HG03045 (cell line): ENCODE data around the gene DTX2.
"Not testable (repeated sequence)": the region's sequence is repeated elsewhere in the genome, so short reads cannot be mapped to it uniquely, and the experiment has no call there.

Experiments used
- ATAC-seq: cut with Tn5 transposase; IDR thresholded peaks from one replicate; pipeline ENCODE4 v1.9.1; 2021; ENCODE audit warnings: mild to moderate bottlenecking, moderate library complexity; ENCODE audit not compliant: unreplicated experiment

DTX2 gene

DNA sequence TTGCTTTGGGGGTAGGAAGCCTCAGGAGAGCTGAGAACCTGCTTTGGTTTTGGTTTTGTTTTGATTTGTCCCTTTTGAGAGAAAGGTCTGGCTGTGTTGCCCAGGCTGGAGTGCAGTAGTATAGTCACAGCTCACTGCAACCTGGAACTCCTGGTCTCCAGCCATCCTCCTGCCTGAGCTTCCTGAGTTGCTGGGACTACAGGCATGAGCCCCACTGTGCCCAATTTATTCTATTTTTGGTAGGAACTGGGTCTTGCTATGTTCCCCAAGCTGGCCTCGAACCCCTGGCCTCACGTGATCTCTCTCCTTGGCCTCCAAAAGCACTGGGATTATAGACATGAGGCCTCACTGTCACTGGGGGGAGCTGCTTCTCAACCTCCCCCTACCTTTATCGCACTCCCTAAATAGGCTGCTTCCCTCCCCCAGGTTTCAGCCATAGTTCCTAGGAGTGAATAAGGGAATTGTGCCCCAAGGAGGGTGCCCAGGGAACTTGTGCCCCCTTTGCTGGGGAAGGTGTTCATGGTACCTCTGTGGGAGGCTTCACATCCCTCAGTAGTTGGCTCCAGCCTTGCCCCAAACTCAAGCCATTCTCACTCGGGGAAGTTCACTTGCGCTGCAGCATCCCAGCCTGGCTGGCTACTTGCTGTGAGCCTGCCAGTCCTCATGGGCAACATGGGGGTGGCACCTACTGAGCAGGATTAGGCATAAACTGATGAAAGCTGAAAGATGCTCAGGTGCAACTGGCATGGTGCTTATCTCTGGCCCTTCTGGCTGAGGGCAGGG lies 18.7 kb upstream of the DTX2 start:
- not testable (repeated sequence) for ATAC-seq

DNA sequence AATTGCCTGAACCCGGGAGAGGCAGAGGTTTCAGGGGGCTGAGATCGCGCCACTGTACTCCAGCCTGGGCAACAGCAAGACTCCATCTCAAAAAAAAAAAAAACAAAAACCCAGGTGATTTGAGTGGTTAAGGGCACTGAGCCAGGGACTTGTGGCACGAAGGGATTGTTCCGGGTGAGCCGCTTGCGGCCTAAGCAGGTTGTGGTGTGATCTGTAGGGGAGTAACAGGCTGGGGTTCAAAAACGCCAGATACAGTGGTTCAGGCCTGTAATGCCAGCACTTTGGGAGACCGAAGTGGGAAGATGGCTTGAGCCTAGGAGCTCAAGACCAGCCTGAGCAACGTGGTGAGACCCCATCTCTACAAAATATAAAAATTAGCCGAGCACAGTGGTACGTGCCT lies 17.7 kb upstream of the DTX2 start:
- not testable (repeated sequence) for ATAC-seq

DNA sequence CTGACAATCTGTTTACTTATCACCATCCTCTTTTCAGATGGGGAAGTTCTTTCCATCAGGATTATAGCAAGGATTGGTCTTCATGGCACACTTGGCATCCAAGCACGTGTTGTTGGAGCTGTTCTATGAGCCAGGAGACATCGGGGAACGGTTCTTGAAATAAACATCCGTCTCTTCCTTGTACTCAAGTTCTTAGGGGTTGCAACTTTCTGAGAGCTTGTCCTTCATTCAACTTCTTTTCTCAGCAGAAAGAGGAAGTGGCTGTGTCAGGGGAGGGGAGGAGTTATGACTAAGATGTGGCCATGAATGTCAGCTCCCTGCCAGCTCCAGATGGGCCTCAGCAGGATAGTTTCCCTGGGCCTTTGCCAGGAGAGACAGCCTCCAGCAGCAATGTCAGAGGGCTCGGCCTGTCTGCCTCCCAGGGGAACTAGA lies 15.9 kb upstream of the DTX2 start:
- peak; percentile 66 for ATAC-seq

DNA sequence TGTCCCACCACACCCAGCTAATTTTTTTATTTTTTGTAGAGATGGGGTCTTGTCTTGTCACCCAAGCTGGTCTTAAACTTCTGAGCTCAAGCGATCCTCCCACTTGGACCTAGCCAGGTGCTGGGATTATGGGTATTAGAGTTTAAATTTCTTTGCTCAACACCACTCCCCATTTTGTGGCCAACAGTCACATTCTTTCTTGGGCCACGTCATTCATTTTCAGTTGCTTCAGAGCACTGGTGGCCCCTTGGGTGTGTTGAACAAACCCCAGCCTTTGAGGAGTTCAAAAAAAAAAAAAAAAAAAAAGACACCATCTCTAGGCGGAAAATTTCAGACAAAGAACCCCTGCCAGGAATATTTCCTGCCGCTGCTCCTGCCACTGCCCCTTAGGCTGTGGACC lies 4.5 kb upstream of the DTX2 start:
- ATAC-seq = not testable (repeated sequence)

DNA sequence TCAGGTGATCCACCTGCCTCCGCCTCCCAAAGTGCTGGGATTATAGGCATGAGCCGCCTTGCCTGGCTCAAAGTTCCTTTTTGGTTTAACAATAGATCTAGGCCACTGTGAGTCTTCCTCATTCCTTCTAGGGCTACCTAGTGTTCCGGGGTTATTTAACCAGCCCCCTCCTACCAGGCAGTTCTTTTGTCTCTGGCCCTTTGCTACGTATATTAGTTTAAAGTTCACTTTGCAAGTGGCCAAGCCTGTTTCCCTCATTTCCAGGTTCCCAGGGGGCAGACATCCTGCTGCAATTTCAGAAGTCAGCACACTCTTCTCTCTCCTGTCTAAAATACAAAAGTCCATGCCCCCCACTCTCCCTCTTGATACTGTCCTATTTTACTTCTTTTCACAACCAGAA lies 3.0 kb upstream of the DTX2 start:
- ATAC-seq = not testable (repeated sequence)

DNA sequence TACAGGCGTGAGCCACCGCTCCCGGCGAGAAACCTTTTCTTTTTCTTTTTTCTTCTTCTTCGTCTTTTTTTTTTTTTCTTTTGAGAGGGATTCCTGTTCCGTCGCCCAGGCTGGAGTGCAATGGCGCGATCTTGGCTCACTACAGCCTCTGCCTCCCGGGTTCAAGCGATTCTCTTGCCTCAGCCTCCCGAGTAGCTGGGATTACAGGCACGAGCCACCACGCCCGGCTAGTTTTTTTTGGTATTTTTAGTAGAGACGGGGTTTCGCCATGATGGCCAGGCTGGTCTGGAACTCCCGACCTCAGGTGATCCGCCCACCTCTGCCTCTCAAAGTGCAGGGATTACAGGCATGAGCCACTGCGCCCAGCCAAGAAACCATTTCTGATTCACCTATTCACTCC lies 742 bp upstream of the DTX2 start:
- not testable (repeated sequence) for ATAC-seq

DNA sequence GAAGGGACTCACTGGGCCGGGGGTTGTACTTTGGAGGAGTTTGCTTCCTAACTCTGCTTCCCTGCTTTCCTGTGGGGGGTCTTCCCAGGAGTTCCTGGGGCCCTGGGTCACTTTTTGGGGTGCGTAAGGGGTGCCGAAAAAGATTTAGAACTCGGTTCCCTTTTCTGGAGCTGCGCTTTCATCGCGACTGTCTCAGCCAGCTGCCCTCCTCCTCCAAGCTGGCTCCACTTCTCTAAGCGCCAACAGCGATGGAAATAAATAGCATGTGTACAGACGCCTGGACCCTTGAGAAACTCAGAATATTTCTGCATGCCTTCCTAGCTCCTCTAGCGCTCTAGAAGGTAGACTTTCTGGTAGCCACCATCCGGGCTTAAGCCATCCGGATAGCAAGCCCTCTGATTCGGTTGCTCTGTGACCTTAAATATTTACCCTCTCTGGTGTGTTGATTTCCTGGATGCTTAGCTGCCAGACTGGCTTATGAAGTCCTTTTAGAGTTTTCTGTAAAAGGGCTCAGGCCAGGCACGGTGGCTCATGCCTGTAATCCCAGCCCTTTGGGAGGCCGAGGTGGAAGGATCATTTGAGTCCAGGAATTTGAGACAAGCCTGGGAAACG lies 868 bp downstream of the DTX2 start:
- not testable (repeated sequence) for ATAC-seq

DNA sequence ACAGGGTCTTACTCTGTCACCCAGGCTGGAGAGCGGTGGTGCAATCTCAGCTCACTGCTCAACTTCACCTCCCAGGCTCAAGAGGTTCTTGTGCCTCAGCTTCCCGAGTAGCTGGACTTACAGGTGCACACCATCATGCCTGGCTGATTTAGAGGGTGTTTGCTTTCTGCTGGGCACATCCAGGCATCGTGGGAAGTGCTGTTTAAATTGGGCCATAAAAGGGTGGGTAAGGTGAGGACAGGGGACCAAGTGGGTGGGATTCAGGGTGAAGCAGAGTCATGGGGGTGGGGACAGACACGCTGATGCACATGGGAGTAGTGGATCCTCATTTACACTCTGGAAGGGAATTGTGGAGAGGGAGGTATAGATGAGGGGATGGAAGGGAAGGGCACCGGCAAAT lies 3.5 kb downstream of the DTX2 start:
- ATAC-seq = not testable (repeated sequence)

DNA sequence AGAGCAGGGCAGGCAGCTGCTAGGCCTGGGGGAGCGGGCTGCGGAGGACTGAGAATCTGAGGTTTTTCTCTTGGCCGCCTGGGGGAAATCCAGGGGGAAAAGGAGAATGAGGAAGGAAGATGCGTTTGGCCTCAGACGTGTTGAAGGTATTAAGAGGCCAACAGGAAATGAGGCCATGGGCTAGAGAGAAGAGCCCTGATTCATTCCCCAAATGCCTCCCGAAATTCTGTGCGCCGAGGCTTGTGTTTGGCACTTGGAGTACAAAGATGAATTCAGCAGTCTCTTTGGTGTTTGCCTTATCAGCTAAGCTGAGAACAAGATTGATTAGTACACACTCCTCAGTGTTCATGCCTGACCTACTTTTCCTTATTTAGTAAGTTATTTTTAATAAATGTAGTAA lies 4.4 kb downstream of the DTX2 start:
- ATAC-seq = not testable (repeated sequence)

DNA sequence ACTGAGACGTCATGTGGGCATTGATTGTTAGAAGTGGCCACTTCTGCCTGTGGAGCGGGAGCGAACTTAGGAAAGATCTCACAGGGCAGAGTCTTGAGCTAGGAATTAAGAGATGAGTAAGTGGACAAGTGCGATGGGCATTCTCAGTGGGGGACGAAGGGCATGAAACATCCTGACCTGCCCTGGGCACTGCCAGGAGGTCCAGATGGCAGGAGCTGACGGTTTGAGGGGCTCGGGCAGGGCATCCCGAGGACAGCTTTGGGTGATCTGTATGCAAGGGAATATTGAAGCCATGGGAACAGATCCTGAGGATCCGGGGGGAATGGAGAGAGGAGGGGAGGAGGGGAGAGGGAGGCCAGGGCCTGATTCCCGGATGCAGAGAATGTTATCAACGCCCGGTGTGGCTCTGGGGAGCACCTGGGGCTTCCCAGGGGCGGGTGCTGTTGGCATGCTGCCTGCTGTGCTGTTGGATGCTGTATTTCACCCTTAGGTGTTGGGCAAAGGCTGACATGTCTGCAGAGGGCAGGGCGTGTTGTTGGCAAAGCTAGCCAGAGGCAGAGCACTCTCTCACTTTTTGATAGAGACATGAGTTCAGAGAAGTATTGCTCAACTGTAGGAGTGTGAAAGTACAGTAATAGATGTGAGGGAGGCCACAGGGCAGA lies 6.4 kb downstream of the DTX2 start:
- not testable (repeated sequence) for ATAC-seq

DNA sequence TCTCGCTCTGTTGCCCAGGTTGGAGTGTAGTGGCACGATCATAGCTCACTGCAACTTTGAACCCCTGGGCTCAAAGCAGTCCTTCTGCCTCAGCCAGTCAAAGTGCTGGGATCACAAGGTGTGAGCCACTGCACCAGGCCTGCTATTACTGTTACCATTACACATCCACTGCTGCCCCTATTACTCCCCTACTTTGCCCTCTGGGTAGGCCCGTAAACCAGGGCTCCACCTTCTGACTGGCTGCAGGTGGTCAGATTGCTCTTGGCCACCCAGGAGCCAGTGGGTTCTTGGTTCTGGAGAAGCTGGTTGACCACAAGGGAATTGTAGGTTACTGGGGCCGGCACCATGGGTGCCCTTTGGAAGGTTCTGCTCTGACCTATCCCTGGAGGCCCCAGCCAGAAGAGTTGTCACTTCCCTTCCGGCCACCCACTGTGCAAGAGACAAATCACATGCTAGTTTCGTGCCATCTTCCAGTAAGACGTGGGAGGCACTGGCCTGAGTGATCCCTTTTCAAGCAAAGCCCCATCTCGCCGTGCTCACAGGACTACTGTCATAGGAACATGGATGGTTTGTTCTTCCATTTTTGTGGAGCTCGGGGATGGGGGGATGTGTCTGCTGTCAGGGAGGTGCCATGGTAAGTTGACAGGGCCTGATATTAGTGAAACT lies 10.2 kb downstream of the DTX2 start:
- ATAC-seq = not testable (repeated sequence)

DNA sequence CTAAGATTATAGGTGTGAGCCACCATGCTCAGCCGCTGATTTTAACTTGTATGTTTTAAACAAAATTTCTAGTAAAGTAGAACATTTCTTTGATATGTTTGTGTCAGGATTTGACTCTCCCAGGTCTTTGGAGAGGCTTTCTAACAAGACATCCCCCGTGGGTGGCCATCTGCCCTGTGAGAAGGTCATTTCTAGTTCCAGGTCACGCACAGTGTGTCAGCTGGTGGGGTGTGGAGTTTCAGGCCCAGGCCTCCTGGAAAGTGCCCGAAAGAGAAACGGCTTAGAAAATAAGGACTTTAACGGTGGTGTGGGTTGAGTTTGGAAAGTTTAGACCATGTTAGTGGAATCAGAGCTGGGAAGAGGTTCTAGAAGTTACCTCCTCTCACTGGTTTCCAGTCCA lies 11.6 kb downstream of the DTX2 start:
- ATAC-seq = not testable (repeated sequence)

DNA sequence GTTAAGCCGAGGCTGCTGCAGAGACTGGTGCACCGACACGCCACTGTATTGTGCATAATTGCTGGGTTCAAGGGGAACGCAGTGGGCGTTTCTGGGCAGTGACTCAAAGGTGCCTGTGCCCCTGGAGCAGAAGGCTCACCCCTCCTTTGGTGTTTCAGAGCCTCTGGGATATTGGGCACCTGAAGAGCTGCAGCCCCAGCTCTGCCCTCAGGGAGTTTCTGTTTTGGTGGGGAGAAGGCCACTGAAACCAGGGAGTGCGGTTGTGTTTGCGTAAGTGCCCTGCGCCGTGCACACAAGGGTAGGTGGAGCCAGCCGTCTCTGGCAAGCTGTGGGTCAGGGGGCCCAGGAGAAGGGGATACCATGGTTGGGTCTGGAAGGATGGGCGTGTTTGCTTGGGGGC lies 14.8 kb downstream of the DTX2 start:
- not testable (repeated sequence) for ATAC-seq

DNA sequence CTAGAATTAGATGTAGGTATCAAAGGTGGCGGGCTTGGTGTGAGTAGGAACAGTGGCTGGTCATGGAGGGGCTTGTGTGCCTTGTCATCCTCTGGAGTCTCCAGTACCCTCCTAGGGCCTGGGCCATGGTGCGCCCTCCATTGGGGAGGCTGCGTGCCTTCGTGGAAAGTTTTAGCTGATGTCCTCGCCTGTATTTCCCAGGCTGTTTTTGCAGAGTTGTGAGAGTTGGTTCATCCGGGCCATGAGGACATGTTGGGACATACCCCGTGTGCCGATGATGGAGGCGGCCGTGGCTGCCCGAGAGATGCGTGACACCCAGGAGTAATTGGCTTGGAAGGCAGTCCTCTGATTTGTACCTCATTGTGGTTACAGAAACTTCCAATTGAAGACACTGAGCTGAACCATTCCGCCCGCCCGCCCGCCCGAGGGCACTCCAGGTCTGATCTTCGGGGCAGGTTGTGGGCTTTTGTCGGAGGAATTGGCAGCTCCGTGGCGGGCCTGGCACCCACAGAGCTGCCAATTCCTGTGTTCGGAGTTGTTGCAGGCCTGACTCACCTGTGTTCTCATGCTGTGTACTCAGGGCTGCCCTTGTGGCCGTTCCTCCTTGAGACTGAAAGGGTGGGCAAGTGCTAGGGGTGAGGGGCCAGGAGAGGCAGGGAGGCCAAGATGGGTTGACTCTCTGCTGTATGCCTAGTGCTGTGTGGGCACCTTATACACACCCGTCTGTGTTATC lies 15.4 kb downstream of the DTX2 start:
- ATAC-seq = not testable (repeated sequence)

DNA sequence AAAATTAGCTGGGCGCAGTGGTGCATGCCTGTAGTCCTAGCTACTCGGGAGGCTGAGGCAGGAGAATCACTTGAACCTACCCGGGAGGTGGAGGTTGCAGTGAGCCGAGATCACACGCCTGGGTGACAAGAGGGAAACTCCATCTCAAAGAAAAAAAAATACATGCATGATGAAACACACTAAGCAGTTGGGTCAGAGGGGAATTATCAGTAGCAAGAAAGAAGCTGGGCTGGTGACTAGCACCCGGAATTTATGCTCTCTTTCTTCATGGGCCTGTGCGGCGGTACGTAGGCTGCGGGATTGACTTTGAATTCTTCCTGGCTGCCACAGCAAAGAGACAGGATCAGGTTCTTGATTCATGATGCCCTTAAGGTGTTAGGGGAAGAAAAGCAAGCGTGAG lies 18.1 kb downstream of the DTX2 start:
- not testable (repeated sequence) for ATAC-seq

DNA sequence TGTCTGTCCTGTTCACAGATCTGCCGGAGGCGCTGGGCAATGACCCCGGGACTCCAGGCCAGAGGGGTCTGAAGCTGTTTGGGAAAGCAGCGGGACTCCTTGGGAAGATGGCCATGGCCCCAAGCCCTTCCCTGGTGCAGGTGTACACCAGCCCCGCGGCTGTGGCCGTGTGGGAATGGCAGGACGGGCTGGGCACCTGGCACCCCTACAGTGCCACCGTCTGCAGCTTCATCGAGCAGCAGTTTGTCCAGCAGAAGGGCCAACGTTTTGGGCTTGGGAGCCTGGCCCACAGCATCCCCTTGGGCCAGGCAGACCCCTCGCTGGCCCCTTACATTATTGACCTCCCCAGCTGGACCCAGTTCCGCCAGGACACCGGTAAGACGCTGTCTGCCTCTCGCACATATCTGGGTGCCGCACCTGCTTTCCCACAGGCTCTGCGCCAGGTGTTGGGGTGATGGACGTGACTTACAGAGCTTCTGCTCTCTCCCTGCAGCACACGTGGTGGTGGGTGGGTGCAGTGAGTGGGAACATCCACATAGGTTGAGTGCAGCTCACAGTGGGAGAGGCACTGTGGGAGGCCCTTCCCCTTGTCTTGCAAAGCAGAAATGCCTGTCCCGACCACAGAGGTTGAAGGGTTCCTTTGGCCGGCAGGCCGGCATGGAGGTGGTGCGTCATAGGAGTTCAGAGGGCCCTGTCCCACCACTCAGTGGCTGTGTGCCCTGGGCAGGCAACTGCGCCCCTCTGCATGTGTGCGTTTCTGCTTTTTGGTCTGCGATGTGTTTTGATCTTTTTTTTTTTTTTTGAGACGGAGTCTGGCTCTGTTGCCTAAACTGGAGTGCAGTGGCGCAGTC lies 19.1 kb downstream of the DTX2 start:
- not testable (repeated sequence) for ATAC-seq

DNA sequence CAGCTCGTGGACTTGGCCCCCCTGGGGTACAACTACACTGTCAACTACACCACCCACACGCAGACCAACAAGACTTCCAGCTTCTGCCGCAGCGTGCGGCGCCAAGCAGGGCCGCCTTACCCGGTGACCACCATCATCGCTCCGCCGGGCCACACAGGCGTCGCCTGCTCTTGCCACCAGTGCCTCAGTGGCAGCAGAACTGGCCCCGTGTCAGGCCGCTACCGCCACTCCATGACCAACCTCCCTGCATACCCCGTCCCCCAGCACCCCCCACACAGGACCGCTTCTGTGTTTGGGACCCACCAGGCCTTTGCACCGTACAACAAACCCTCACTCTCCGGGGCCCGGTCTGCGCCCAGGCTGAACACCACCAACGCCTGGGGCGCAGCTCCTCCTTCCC lies 21.2 kb downstream of the DTX2 start:
- ATAC-seq = not testable (repeated sequence)

DNA sequence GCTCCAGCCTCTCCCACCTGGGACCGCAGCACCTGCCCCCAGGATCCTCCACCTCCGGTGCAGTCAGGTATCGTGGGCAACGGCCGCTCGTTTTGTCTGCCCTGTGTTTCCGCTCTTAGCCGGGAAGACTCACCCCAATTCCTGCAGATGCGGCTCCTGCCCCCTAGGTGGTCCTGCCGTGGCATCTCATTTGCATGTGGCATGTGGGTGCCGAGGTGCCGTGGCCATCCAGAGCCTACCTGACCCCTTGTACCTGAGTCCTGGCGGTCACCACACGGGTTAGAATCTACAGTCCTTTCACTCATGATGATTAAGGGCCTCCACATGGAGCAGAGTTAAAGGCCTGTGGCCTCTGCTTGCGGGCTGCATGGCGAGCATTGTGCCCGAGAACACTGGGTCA lies 21.6 kb downstream of the DTX2 start:
- ATAC-seq = not testable (repeated sequence)

DNA sequence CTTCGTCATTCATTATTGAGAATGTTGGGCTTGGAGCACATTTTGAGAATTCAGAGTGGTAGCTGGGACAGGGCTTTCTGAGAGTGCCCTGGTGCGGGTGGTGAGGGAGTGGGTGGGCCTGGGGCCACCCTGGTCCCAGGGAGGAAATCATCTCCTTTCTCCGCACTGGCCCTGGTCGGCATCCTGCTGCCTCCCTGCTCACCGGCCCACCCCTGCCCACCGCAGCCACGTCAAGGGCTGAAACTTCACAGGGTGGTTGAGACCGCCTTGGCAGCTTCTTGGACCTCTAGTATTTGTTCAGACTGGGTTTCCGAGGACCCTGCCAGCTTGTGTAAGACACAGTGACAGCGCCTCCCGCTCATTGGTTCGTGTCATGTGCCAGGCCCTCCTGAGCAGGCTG lies 22.9 kb downstream of the DTX2 start:
- not testable (repeated sequence) for ATAC-seq
